ENCODE results near the gene KLK4.

GRCh38 chr19:50857366-50857765, 53.8 kb downstream of the KLK4 start:
- TF ChIP-seq MAFF (IDR thresholded peaks at IDR 0.05; ENCODE audit: low read depth, low read length): no peak
- no peak for TF ChIP-seq CTCF (CRISPR knock-in tag; IDR thresholded peaks at IDR 0.05)
- TF ChIP-seq ELF1 (CRISPR knock-in tag; IDR thresholded peaks at IDR 0.05): no peak
- TF ChIP-seq MAX (IDR thresholded peaks at IDR 0.05): no peak
- TF ChIP-seq ESRRA (CRISPR knock-in tag; IDR thresholded peaks at IDR 0.05; ENCODE audit: low read depth): no peak
- no peak for TF ChIP-seq EZH2 (conservative IDR thresholded peaks at IDR 0.05; ENCODE audit: low read depth, low read length)
- no peak for TF ChIP-seq ELF4 (CRISPR knock-in tag; IDR thresholded peaks at IDR 0.05; ENCODE audit: borderline replicate concordance)
- TF ChIP-seq GABPA (IDR thresholded peaks at IDR 0.05; ENCODE audit: low read depth, low read length): no peak
- TF ChIP-seq GABPA (CRISPR knock-in tag; IDR thresholded peaks at IDR 0.05; ENCODE audit: low read depth): no peak
- no peak for TF ChIP-seq RFX1 (IDR thresholded peaks at IDR 0.05)
- no peak for TF ChIP-seq POLR2A (IDR thresholded peaks at IDR 0.05; ENCODE audit: insufficient read depth in 1 of 2, low read depth in 2 of 2, low read length in 2 of 2)
- TF ChIP-seq EP300 (IDR thresholded peaks at IDR 0.05; ENCODE audit: low read depth in 2 of 2, low read length in 2 of 2): no peak
- TF ChIP-seq EP300 (CRISPR knock-in tag; IDR thresholded peaks at IDR 0.05; ENCODE audit: borderline replicate concordance): no peak
- no peak for TF ChIP-seq ZNF530 (CRISPR knock-in tag; IDR thresholded peaks at IDR 0.05; ENCODE audit: low read depth)
- TF ChIP-seq ZNF660 (CRISPR knock-in tag; IDR thresholded peaks at IDR 0.05; ENCODE audit: borderline replicate concordance, low read depth): no peak
